ENCODE results near the gene GORAB. TPM values are rescaled to one million over a fixed set of nuclear protein-coding genes. Genes with fewer than 3 reads are reported as not detected.

The GORAB gene
- polyA plus RNA-seq, 1 of the 3 experiments (the other 2 are of a cell fraction) = 10.5 TPM

DNA sequence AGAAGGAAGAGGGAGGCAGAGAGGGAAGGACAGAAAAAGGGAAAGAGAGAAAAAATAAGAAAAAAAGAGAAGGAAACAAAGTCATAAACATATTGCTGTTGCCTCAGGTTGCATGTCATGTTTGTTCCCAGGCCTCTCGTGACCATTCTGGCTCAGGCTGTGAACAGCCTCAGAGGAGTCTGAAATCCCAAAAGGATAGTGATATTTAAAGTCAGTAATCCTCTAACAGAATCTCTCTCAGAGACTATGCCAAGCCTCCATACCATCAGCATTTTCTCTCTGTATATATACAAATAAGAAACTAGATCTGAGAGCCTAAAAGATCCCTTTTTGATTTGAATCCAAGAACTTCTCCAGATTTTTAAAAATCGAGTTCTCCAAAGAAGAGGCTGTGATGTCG, 35.2 kb downstream of the GORAB start:
- DNase-seq = no peak
- Histone ChIP-seq H3K9me2 (no peaks in the 10 kb centered on the region), H3K4me2 (no peak overlapping the region), H3K36me3 (replicated peaks in 1 of 2; ENCODE audit: control insufficient read depth in 1 of 2, insufficient read depth in 2 of 2, low read length in 1 of 2) (peaks cover 0 to 2% of the 10 kb centered on the region in 2 experiments), H3K4me3 (ENCODE audit: low read depth in 2 of 2, low read length in 1 of 2) (no peak overlapping the region), H2AFZ (ENCODE audit: low read depth) (no peak overlapping the region), H3K4me1 (ENCODE audit: control insufficient read depth in 1 of 2, insufficient read depth in 2 of 2, low read depth in 1 of 2, low read length in 1 of 2) (peaks cover 6 to 26% of the 10 kb centered on the region in 2 experiments), H3F3A (replicated peaks; ENCODE audit: insufficient read depth) (peaks cover 16% of the 10 kb centered on the region), H3K27me3 (ENCODE audit: insufficient read depth) (no peaks in the 10 kb centered on the region), H3K27ac (ENCODE audit: low read depth in 2 of 2, low read length in 1 of 2) (no peak overlapping the region), H4K20me1 (ENCODE audit: insufficient read depth) (no peaks in the 10 kb centered on the region), H3K9me3 (0 out of 2 replicates have a peak, but pooled peaks cover 9% of the 10 kb centered on the region), H3K79me2 (ENCODE audit: insufficient read depth) (no peaks in the 10 kb centered on the region), H3K9ac (no peak overlapping the region)
- POLR2A ChIA-PET = no interaction called here
- 42% methylated on average over 3 of the region's 3 CpGs for WGBS (ENCODE audit: low lambda C conversion rate)
- TF ChIP-seq SIN3A (IDR thresholded peaks at IDR 0.05; ENCODE audit: borderline replicate concordance, low read depth, low read length) (no peak), ELF1 (IDR thresholded peaks at IDR 0.05) (no peak), GATA2 (CRISPR knock-in tag; IDR thresholded peaks at IDR 0.05) (no peak), RXRA (IDR thresholded peaks at IDR 0.05; ENCODE audit: borderline replicate concordance, low read depth) (no peak), JUND (IDR thresholded peaks at IDR 0.05) (no peak)
- TF ChIP-seq, protein P1, sequence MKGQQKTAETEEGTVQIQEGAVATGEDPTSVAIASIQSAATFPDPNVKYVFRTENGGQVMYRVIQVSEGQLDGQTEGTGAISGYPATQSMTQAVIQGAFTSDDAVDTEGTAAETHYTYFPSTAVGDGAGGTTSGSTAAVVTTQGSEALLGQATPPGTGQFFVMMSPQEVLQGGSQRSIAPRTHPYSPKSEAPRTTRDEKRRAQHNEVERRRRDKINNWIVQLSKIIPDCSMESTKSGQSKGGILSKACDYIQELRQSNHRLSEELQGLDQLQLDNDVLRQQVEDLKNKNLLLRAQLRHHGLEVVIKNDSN (IDR thresholded peaks at IDR 0.05; ENCODE audit: borderline replicate concordance, low read depth) = no peak
- CTCF ChIA-PET = no interaction called here

DNA sequence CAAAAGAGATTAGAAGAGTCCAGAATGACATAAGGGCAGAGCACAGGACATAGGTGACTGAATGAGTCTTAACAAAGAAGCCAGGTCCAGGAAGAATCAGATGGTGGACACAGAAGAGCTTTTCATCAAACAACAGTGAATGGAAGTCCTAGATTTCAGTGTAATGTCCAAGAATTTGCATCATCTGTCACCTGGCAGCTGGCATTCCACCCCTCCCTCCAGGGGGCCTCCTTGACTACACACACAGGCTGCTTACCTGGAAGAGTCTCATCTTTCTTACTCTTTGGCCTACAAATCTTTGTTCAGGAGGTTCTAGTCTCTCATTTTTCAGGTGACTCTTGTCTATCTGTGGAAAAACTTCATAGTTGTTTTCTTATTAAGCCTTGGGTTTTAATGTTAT, 36.2 kb downstream of the GORAB start:
- no peak for TF ChIP-seq SIN3A (IDR thresholded peaks at IDR 0.05; ENCODE audit: borderline replicate concordance, low read depth, low read length)
- no peak for TF ChIP-seq MEF2A (IDR thresholded peaks at IDR 0.05; ENCODE audit: borderline replicate concordance, low read depth)
- TF ChIP-seq NRF1 (IDR thresholded peaks at IDR 0.05; ENCODE audit: low read depth, low read length) = no peak
- TF ChIP-seq, protein P2, sequence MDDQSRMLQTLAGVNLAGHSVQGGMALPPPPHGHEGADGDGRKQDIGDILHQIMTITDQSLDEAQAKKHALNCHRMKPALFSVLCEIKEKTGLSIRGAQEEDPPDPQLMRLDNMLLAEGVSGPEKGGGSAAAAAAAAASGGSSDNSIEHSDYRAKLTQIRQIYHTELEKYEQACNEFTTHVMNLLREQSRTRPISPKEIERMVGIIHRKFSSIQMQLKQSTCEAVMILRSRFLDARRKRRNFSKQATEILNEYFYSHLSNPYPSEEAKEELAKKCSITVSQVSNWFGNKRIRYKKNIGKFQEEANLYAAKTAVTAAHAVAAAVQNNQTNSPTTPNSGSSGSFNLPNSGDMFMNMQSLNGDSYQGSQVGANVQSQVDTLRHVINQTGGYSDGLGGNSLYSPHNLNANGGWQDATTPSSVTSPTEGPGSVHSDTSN (IDR thresholded peaks at IDR 0.05) = no peak
- TF ChIP-seq, protein P3, sequence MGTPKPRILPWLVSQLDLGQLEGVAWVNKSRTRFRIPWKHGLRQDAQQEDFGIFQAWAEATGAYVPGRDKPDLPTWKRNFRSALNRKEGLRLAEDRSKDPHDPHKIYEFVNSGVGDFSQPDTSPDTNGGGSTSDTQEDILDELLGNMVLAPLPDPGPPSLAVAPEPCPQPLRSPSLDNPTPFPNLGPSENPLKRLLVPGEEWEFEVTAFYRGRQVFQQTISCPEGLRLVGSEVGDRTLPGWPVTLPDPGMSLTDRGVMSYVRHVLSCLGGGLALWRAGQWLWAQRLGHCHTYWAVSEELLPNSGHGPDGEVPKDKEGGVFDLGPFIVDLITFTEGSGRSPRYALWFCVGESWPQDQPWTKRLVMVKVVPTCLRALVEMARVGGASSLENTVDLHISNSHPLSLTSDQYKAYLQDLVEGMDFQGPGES (IDR thresholded peaks at IDR 0.05; ENCODE audit: low read depth, low read length) = no peak
- TF ChIP-seq EP300 (IDR thresholded peaks at IDR 0.05; ENCODE audit: borderline replicate concordance in 1 of 2, low read depth in 1 of 2, low read length in 1 of 2) = no peak
- TF ChIP-seq, protein P4, sequence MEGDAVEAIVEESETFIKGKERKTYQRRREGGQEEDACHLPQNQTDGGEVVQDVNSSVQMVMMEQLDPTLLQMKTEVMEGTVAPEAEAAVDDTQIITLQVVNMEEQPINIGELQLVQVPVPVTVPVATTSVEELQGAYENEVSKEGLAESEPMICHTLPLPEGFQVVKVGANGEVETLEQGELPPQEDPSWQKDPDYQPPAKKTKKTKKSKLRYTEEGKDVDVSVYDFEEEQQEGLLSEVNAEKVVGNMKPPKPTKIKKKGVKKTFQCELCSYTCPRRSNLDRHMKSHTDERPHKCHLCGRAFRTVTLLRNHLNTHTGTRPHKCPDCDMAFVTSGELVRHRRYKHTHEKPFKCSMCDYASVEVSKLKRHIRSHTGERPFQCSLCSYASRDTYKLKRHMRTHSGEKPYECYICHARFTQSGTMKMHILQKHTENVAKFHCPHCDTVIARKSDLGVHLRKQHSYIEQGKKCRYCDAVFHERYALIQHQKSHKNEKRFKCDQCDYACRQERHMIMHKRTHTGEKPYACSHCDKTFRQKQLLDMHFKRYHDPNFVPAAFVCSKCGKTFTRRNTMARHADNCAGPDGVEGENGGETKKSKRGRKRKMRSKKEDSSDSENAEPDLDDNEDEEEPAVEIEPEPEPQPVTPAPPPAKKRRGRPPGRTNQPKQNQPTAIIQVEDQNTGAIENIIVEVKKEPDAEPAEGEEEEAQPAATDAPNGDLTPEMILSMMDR (IDR thresholded peaks at IDR 0.05) = no peak
- TF ChIP-seq JUND (IDR thresholded peaks at IDR 0.05) = no peak
- DNase-seq = no peak
- Histone ChIP-seq H3K79me2 (ENCODE audit: insufficient read depth) (no peaks in the 10 kb centered on the region), H3F3A (replicated peaks; ENCODE audit: insufficient read depth) (peaks cover 10% of the 10 kb centered on the region), H2AFZ (ENCODE audit: low read depth) (no peak overlapping the region), H3K36me3 (replicated peaks in 1 of 2; ENCODE audit: control insufficient read depth in 1 of 2, insufficient read depth in 2 of 2, low read length in 1 of 2) (peaks cover 0 to 2% of the 10 kb centered on the region in 2 experiments), H3K4me2 (no peak overlapping the region), H3K9ac (no peak overlapping the region), H3K9me3 (0 out of 2 replicates have a peak, but pooled peaks cover 13% of the 10 kb centered on the region), H3K4me1 (ENCODE audit: control insufficient read depth in 1 of 2, insufficient read depth in 2 of 2, low read depth in 1 of 2, low read length in 1 of 2) (peaks cover 0 to 18% of the 10 kb centered on the region in 2 experiments; a peak in 3 of 4 replicates), H3K4me3 (ENCODE audit: low read depth in 2 of 2, low read length in 1 of 2) (no peak overlapping the region), H4K20me1 (ENCODE audit: insufficient read depth) (no peaks in the 10 kb centered on the region), H3K9me2 (no peaks in the 10 kb centered on the region), H3K27ac (ENCODE audit: low read depth in 2 of 2, low read length in 1 of 2) (no peak overlapping the region), H3K27me3 (ENCODE audit: insufficient read depth) (no peaks in the 10 kb centered on the region)
- POLR2A ChIA-PET = no interaction called here
- CTCF ChIA-PET = no interaction called here
